Omental fat pad (tissue), 4 donors: ENCODE data around the gene SLC35G2. TPM values are rescaled to one million over a fixed set of nuclear protein-coding genes. Genes with fewer than 3 reads are reported as not detected.
A peak's percentile ranks its signal among the peaks of the same experiment; 100 is the strongest.

Source experiments
- ATAC-seq: fragments of 150-250 bp; one replicate; pipeline ENCODE4 v1.9.1; 2016; ENCODE audit warnings: mild to moderate bottlenecking, moderate library complexity; ENCODE audit not compliant: low FRiP score
- DNase-seq: peaks from one replicate; pipeline ENCODE4 v3.0.0-alpha.2; 2019; ENCODE audit warnings: low spot score
- total RNA-seq, 4 donors: library from RNA; depleted of rRNA; stranded (reverse); fragments of >200 nt; gene quantifications; one replicate each; pipeline ENCODE4 v1.1.0, GENCODE V29; 2016
- TF ChIP-seq, protein P1 (sequence below), 3 donors: fragments of 450-650 bp; IDR thresholded peaks; one replicate each; pipeline ENCODE4 v1.5.1; 2016 to 2017; ENCODE audit warnings: antibody characterized with exemption in 3 of 3, mild to moderate bottlenecking in 3 of 3, moderate library complexity in 2 of 3

SLC35G2 gene
- total RNA-seq, 4 donors from 2014 or later = 9.1 to 27.8 (median 11.6) TPM

DNA sequence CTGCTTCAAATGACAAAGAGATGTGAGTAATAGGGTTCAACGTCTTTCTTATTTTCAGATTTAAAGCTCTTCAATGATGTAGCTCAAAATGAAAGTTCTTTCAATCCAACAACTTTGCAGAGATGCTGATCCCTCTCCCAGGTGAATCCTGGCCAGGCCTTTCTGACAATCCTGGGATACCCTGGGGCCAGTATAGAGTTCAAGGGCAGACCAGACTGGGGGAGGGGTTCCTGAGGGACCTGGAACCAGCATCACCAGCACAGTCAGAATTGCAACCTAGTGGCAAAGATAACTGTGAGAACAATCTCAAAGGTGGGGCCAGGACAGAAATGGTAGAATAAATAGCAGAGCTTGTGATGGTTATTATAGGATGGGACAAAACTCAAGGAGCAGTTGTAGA lies 23.4 kb downstream of the SLC35G2 start:
- TF ChIP-seq, protein P1, sequence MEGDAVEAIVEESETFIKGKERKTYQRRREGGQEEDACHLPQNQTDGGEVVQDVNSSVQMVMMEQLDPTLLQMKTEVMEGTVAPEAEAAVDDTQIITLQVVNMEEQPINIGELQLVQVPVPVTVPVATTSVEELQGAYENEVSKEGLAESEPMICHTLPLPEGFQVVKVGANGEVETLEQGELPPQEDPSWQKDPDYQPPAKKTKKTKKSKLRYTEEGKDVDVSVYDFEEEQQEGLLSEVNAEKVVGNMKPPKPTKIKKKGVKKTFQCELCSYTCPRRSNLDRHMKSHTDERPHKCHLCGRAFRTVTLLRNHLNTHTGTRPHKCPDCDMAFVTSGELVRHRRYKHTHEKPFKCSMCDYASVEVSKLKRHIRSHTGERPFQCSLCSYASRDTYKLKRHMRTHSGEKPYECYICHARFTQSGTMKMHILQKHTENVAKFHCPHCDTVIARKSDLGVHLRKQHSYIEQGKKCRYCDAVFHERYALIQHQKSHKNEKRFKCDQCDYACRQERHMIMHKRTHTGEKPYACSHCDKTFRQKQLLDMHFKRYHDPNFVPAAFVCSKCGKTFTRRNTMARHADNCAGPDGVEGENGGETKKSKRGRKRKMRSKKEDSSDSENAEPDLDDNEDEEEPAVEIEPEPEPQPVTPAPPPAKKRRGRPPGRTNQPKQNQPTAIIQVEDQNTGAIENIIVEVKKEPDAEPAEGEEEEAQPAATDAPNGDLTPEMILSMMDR (IDR thresholded peaks at IDR 0.05) = no peak
- no peak for ATAC-seq
- no peak for DNase-seq

DNA sequence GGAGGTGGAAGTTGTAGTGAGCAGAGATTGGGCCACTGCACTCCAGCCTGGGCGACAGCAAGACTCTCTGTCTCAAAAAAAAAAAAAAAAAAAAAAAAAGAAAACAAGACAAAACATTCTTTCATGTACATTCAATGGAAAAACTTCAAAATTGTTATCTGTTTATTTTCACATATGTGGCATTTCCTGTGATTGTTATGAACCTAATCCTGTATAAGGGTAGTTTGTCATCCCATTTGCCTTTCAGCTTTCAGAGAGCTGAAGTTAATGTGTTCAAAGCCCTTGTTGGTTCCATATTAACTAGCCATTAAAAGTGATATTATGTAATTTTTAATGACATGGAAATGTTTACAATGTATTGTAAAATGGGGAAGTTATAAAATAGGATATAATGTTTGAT lies 25.8 kb downstream of the SLC35G2 start:
- DNase-seq = no peak
- TF ChIP-seq, protein P1 (IDR thresholded peaks at IDR 0.05) = no peak
- no peak for ATAC-seq

DNA sequence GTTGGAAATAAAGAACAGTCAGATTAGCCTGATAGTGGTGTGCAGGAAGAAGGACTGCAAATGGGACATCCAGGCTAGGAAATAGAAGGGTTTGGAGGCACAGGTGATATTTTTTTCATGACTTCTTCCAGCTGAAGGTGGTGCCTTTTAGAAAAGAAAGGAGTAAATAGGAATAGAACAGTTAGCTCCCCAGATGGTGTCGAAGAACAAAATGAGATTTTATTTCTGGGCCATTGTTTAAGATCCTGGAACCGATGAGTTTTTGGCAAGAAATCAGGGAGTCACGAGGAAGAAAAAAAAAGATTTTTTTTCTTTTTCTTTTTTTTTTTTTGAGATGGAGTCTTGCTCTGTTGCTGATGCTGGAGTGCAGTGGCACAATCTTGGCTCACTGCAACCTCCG lies 33.3 kb downstream of the SLC35G2 start:
- DNase-seq (no peak), ATAC-seq (no peak)
- TF ChIP-seq, protein P1 (IDR thresholded peaks at IDR 0.05) = no peak

DNA sequence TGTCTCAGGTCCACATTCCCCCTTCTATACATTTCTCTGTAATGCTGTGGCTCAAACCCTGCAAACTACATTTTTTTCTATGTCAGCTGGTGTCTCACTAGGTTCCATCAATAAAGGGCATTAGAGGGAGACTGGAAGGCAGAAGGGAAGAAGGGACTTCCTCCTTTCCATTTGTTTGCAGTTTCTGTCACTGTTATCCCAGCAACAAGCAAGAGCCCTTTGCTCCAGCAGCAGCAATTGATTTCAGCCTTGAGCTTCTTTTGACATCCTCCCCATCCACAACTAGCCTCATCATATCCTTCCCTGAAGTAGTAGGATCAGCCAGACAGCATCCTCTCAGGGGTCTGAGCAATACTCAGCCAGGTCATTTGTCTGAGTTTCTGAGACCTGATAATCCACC lies 37.7 kb downstream of the SLC35G2 start:
- DNase-seq = no peak
- TF ChIP-seq, protein P1 (IDR thresholded peaks at IDR 0.05) = no peak
- ATAC-seq = no peak

- no peak for DNase-seq
- no peak for ATAC-seq
- TF ChIP-seq, protein P1 (IDR thresholded peaks at IDR 0.05) = no peak
Observed at GRCh38 chr3:136858381-136858780, 39.5 kb downstream of the SLC35G2 start.

- no peak for ATAC-seq
- no peak for DNase-seq
- TF ChIP-seq, protein P1 (IDR thresholded peaks at IDR 0.05) = no peak
Observed at GRCh38 chr3:136860541-136860940, 41.6 kb downstream of the SLC35G2 start.

GRCh38 chr3:136861890-136862616 lies 43.1 kb downstream of the SLC35G2 start, which contains the start of gene NCK1:
Gene NCK1 (plus strand): TSS chr3:136862208. CDS start chr3:136928002, 65,794 bp downstream.
- ATAC-seq (peak; percentile 99), DNase-seq (peak; percentile 95)
- TF ChIP-seq, protein P1 (IDR thresholded peaks at IDR 0.05) = no peak
